DND-41 (cell line): ENCODE data around the gene DRD5.

Source experiments
- ATAC-seq: fragments of 200-7000 bp; cut with Tn5 transposase; 3 replicates; pipeline ENCODE4 v1.9.1; 2021; ENCODE audit warnings: low read depth; ENCODE audit not compliant: insufficient read depth
- DNase-seq: peaks from one replicate; pipeline ENCODE4 v3.0.0-alpha.2; 2020
- H2AFZ ChIP-seq: 2 replicates; pipeline ENCODE4 v1.6.0; 2012; ENCODE audit warnings: low read depth, low read length
- H3K27ac ChIP-seq: 2 replicates; pipeline ENCODE4 v1.5.1; 2012; ENCODE audit warnings: low read length, inconsistent platforms
- H3K27me3 ChIP-seq: fragments of 200-600 bp; sonication (generic); 2 replicates; pipeline ENCODE4 v1.6.0; 2012; ENCODE audit warnings: low read length, mild to moderate bottlenecking, inconsistent platforms; ENCODE audit not compliant: insufficient read depth, poor library complexity
- H3K36me3 ChIP-seq: 2 replicates; pipeline ENCODE4 v1.5.1; 2012; ENCODE audit warnings: low read length, inconsistent platforms; ENCODE audit not compliant: insufficient read depth
- H3K4me1 ChIP-seq: 2 replicates; pipeline ENCODE4 v1.5.1; 2012; ENCODE audit warnings: mild to moderate bottlenecking, low read length; ENCODE audit not compliant: insufficient read depth
- H3K4me2 ChIP-seq: 2 replicates; pipeline ENCODE4 v1.6.0; 2012; ENCODE audit warnings: mild to moderate bottlenecking, moderate library complexity, low read length, inconsistent platforms; ENCODE audit not compliant: insufficient read depth
- H3K4me3 ChIP-seq, 2 experiments: fragments of 200-600 bp in 1 of 2; shearing (Covaris generic) in 1 of 2; 2 replicates each; pipeline ENCODE4 v1.5.1; 2012 to 2016; ENCODE audit warnings: inconsistent platforms in 2 of 2, low read length in 2 of 2, mild to moderate bottlenecking in 2 of 2, low read depth in 1 of 2, moderate library complexity in 1 of 2
- H3K79me2 ChIP-seq: 2 replicates; pipeline ENCODE4 v1.6.0; 2012; ENCODE audit warnings: low read length, inconsistent platforms; ENCODE audit not compliant: insufficient read depth
- H3K9ac ChIP-seq: 2 replicates; pipeline ENCODE4 v1.6.0; 2012; ENCODE audit warnings: low read depth, mild to moderate bottlenecking, inconsistent platforms, low read length, moderate library complexity
- H3K9me3 ChIP-seq: 2 replicates; pipeline ENCODE4 v1.5.1; 2012; ENCODE audit warnings: low read length, moderate library complexity, mild to moderate bottlenecking, inconsistent platforms; ENCODE audit not compliant: insufficient read depth, severe bottlenecking
- H4K20me1 ChIP-seq: 2 replicates; pipeline ENCODE4 v1.6.0; 2012; ENCODE audit warnings: low read length; ENCODE audit not compliant: insufficient read depth
- CTCF ChIP-seq: IDR thresholded peaks from 2 replicates; pipeline ENCODE4 v1.5.1; 2012; ENCODE audit warnings: borderline replicate concordance, low read length, moderate library complexity, mild to moderate bottlenecking; ENCODE audit not compliant: poor library complexity, severe bottlenecking; ENCODE audit errors: extremely low read depth
- EZH2 ChIP-seq: IDR thresholded peaks from 3 replicates; pipeline ENCODE4 v1.6.1; 2012; ENCODE audit warnings: borderline replicate concordance, low read depth, mild to moderate bottlenecking, moderate library complexity, low read length, inconsistent platforms; ENCODE audit not compliant: severe bottlenecking

DRD5 gene

GRCh38 chr4:9826551-9826950 lies 45.1 kb downstream of the DRD5 start:
- no peak overlapping the region for H3K4me2 ChIP-seq
- no peaks in the 10 kb centered on the region for H3K79me2 ChIP-seq
- H2AFZ ChIP-seq: no peak overlapping the region
- ATAC-seq: no peak
- no peaks in the 10 kb centered on the region for H3K9me3 ChIP-seq
- H4K20me1 ChIP-seq: no peaks in the 10 kb centered on the region
- H3K27ac ChIP-seq: no peak overlapping the region
- H3K36me3 ChIP-seq: no peaks in the 10 kb centered on the region
- no peak overlapping the region for H3K9ac ChIP-seq
- H3K27me3 ChIP-seq: no peaks in the 10 kb centered on the region
- TF ChIP-seq CTCF (no peak), EZH2 (no peak)
- H3K4me3 ChIP-seq: no peak overlapping the region
- H3K4me1 ChIP-seq: no peaks in the 10 kb centered on the region; the same call in 1 of the 2 replicates
- DNase-seq: no peak

GRCh38 chr4:9832640-9833039 lies 51.2 kb downstream of the DRD5 start:
- H3K27me3 ChIP-seq: no peaks in the 10 kb centered on the region
- no peak overlapping the region for H3K4me3 ChIP-seq
- DNase-seq: no peak
- H3K9ac ChIP-seq: no peak overlapping the region
- no peaks in the 10 kb centered on the region for H3K9me3 ChIP-seq
- TF ChIP-seq EZH2 (no peak), CTCF (no peak)
- no peaks in the 10 kb centered on the region for H3K4me1 ChIP-seq
- H3K36me3 ChIP-seq: no peaks in the 10 kb centered on the region
- no peak overlapping the region for H3K27ac ChIP-seq
- no peak overlapping the region for H3K4me2 ChIP-seq
- ATAC-seq: no peak
- H2AFZ ChIP-seq: no peak overlapping the region
- no peaks in the 10 kb centered on the region for H3K79me2 ChIP-seq
- no peaks in the 10 kb centered on the region for H4K20me1 ChIP-seq

GRCh38 chr4:9833421-9833820 lies 52.0 kb downstream of the DRD5 start:
- H3K4me1 ChIP-seq: no peaks in the 10 kb centered on the region
- no peaks in the 10 kb centered on the region for H3K27me3 ChIP-seq
- H4K20me1 ChIP-seq: no peaks in the 10 kb centered on the region
- no peak for DNase-seq
- no peak overlapping the region for H3K4me2 ChIP-seq
- H3K9me3 ChIP-seq: no peaks in the 10 kb centered on the region
- ATAC-seq: no peak
- no peaks in the 10 kb centered on the region for H3K79me2 ChIP-seq
- no peaks in the 10 kb centered on the region for H3K36me3 ChIP-seq
- H3K27ac ChIP-seq: no peak overlapping the region
- H3K4me3 ChIP-seq: no peak overlapping the region
- no peak overlapping the region for H2AFZ ChIP-seq
- no peak overlapping the region for H3K9ac ChIP-seq
- TF ChIP-seq EZH2: no peak
- TF ChIP-seq CTCF: no peak
